Inflammatory macrophage (primary cell): ENCODE measurements around the gene APC2.
"Not testable (repeated sequence)": the region's sequence is repeated elsewhere in the genome, so short reads cannot be mapped to it uniquely, and the experiment has no call there.

ENCODE experiments used
- DNase-seq, 2 donors: peaks; one replicate each; pipeline ENCODE4 v3.0.0-alpha.2; 2020 to 2022

Gene APC2

GRCh38 chr19:1430246-1430645, 19.7 kb upstream of the APC2 start:
- DNase-seq, result no peak

- no peak for DNase-seq
Measured at GRCh38 chr19:1431759-1432506, 18.0 kb upstream of the APC2 start.

GRCh38 chr19:1432507-1432887, 17.4 kb upstream of the APC2 start:
- DNase-seq, result no peak

GRCh38 chr19:1433119-1434039, 16.5 kb upstream of the APC2 start:
- no peak for DNase-seq

GRCh38 chr19:1434040-1434366, 15.9 kb upstream of the APC2 start:
- no peak for DNase-seq

- no peak for DNase-seq
Measured at GRCh38 chr19:1434577-1435060, 15.3 kb upstream of the APC2 start.

GRCh38 chr19:1435378-1435989, 14.4 kb upstream of the APC2 start:
- peak; percentile 27 to 28 for DNase-seq

- no peak for DNase-seq
Measured at GRCh38 chr19:1437609-1438008, 12.3 kb upstream of the APC2 start.

- DNase-seq, result peak; percentile 95 to 97
Measured at GRCh38 chr19:1438035-1438932, 11.6 kb upstream of the APC2 start, which contains the start of gene RPS15. RPS15 (plus strand) TSS chr19:1438396; CDS start chr19:1438426, 30 bp downstream.

GRCh38 chr19:1438933-1439354, 11.0 kb upstream of the APC2 start:
- no peak for DNase-seq

- DNase-seq, result not testable (repeated sequence)
Measured at GRCh38 chr19:1439525-1440417, 10.2 kb upstream of the APC2 start.

- no peak for DNase-seq
Measured at GRCh38 chr19:1440418-1440801, 9.5 kb upstream of the APC2 start.

- no peak for DNase-seq
Measured at GRCh38 chr19:1441022-1441426, 8.9 kb upstream of the APC2 start.

- no peak for DNase-seq
Measured at GRCh38 chr19:1441677-1442438, 8.1 kb upstream of the APC2 start.

GRCh38 chr19:1445185-1445931, 4.6 kb upstream of the APC2 start:
- DNase-seq, result peak; percentile 67 to 68

- no peak for DNase-seq
Measured at GRCh38 chr19:1445932-1446712, 3.8 kb upstream of the APC2 start.

GRCh38 chr19:1446713-1447481, 3.0 kb upstream of the APC2 start:
- DNase-seq, result no peak

GRCh38 chr19:1447504-1447903, 2.4 kb upstream of the APC2 start:
- no peak for DNase-seq
